NCI-H2081 (cell line): ENCODE data around the gene NHSL2.
"Not testable (repeated sequence)": the region's sequence is repeated elsewhere in the genome, so short reads cannot be mapped to it uniquely, and the experiment has no call there.

Experiments used
- DNase-seq, 2 experiments: peaks; one replicate each; lab custom pipeline; 2025; lab: John Stamatoyannopoulos, UW

Gene NHSL2

DNA sequence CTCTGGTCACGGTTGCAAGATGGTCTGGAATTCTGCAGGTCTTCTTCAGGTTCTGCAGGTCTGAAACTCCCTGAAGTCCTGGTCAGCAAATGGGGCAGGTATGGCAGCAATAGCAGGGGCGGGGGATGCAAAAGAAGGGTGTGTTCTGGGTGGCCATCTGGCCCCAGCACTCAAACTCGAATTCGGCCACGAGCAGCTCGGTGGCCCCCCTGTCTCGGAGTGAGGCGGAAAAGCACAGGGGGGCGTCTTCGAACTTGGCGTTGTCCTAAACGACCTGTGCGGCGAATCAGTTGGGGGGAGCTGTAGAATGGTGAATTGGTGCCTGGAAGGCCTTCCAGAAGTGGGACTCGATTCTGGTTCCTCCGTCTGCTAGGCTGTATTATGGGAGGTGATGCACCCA is 219.0 kb downstream of the NHSL2 start:
- DNase-seq, result no peak

DNA sequence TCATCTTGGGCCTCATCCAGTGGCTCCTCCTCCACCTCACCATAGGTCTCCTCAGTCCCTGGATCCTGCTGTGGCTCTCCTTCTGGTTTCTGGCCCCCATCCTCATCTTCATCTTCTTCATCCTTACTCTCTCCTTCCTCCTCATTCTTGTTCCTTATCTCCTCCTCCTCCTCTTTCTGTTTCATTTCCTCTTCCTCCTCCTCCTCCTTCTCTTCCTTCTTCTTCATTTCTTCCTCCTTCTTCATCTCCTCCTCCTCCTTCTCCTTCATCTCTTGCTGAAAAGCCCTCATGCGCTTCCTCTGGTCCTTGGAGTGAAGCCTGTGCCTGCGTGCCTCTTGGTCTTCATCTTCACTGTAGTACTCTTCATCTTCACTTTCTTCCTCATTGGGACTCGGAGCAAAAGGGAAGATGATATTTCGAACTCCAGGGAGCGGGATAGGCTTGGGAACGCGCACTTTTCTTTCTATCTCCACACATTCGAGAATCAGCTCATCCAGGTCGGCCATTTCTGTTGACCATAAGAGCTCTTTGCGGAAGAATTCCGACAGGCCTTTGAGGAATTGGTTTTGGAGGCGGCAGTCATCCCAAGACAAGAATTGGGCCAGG is 219.6 kb downstream of the NHSL2 start:
- no peak for DNase-seq

DNA sequence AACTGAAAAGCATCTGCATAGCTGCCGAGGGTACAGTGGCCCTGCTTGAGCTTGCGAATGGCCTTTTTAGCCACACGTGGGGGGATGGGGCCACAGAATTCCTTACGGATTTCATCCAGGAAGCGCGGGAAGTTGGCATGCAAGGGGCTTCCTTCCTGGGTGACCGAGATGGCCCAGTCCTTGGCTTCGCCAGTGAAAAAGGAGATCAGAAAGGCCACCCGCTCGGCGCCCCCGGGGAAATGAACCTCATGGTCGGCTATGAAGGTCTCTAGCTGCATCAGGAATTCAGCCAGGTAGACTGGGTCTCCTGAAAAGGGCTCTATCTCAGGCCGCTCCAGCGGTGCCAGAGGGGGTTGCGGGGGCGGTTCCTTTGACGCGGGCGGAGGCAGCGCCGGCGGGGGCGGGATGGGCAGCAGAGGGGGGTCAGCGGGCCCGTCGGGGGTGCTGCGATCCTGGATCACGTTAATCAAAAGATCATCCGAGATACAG is 220.2 kb downstream of the NHSL2 start:
- no peak for DNase-seq

DNA sequence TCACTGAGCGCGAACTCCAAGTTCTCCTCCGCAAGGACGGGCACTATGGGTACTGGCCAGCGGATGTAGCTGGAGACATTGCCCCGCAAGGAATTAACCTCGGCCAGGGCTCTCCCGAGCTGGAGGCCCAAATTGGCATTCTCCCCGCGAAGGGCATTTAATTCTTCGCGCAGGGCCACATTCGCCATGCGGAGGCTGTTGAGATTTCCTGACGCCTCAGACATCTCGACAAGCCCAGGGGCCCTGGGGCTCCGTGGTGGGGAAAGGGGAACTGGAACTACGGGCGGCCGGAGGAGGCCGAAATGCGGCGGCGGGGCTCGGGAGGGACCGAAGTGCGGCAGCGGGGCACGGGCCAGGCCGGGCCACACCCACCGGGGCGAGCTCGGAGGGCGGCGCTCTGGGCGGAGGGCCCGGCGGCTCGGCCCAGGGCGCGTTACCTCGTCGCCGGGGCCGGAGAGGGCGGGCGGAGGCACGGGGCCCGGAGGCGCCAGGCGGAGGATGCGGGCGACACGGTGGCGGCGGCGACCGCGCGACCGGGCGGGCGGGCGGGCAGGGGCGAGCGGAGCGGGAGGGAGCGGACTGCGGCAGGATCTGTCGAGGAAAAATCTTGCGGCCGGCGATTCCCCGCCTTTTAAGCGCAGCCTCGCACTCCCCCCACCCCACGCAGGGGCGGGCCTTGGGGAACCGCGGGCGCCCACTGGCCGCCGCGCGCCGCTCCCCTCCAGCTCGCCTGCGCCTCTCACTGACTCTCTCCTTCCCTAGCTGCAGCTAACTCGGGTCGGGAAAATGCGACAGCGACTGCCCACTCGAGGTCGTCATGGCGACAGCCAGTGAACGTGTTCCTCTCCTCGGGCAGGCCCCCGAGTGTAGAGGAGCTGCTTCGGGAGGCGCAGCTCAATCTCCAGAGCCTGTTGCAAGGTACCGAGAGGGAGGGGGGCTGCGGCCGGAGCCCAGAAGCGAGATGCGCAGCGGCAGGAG is 221.0 kb downstream of the NHSL2 start, which contains the start of gene RTL5:
TSS of gene RTL5 (minus strand) at position 599 of the 978 bp plus-strand sequence.
- DNase-seq, result peak; percentile 85 to 94

DNA sequence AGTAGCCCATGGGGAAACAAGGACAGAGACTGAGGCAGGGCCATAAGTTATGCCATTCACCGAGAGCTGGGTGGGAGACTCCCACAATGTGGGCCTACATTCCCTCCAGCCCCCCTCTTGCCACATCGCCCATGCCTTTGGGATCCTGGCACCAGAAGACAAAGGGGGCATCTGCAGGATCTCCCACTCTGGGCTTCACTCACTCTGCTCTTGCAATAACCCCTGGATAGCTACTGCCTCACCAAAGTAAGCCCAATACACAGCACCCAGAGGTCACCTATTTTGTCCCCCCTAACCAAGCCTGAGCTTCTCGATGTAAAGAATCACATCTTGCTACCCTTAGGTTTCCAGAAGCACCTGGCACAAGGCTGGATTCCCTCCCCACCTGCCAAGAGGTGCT is 221.8 kb downstream of the NHSL2 start:
- no peak for DNase-seq

DNA sequence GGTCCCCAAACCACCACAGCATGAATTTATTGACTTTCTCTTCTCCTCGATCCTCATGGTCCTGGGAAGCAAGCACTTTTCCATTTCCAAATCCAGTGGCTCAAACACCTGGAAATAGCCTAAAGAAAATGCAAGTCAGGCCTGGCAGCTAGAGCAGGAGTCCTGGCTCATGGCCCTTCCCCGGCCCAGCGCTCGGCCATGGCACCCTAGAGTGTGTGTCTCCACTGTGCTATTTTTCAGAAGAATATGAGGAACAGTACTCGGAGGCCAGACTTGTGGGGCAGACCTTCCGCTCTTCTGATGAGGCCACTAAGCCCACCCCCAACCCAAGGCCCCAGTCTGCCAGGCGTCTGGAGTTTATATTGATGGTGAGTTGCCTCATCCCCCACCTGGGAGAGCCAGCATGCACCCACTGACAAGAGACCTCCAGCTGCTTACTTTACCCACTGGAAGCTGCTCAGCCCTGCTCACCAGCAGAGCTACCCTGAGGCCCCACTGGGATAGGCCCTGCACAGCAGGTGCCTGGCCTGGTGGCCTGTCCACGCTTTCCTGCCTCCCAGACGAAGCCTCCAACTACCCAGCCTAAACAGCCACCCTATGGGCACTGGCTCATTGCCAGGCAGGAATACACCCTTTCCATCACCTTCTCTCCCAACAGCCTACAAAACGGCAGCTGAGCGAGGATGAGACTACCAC is 223.4 kb downstream of the NHSL2 start:
- DNase-seq, result no peak

DNA sequence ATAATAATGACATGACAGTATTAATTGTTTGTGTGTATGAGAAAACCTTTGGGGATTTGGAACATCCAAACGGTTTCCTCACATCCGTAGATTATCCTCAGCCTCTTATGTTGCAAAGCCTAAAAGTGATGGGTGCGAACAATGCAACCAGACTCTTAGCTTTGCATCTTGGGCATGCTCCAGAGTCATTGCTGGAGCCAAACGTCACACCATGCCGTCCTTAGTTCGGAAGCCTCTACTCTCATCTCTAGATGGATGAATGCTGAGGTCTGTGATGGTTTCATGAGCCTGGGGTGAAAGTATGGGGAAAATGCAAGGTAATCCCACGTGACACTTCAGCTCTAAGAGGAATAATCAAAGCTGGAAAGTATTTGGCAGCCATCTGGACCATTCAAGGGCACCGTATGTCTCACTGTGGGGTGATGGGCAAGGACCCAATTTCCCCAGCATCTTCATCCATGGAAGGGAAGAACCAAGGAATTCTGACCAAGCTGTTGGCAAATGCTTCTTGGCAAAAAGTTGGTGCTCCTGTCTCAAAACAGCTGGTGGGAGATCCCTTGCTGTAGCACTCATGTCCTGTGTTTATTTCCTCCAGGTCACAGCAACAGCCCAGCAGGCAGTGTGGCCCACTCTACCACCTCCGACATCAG is 227.3 kb downstream of the NHSL2 start:
- DNase-seq, result no peak

DNA sequence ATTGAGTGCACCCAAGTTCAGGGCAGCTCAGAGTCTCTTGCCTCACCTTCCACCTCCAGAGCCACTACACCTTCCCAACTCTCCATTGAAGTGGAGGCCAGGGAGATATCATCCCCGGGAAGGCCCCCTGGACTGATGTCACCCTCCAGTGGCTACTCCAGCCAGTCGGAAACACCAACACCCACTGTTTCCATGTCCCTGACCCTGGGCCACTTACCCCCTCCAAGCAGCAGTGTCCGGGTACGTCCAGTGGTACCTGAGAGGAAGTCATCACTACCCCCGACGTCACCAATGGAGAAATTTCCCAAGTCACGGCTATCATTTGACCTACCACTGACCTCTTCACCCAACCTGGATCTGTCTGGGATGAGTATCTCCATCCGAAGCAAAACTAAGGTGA is 228.9 kb downstream of the NHSL2 start:
- no peak for DNase-seq

DNA sequence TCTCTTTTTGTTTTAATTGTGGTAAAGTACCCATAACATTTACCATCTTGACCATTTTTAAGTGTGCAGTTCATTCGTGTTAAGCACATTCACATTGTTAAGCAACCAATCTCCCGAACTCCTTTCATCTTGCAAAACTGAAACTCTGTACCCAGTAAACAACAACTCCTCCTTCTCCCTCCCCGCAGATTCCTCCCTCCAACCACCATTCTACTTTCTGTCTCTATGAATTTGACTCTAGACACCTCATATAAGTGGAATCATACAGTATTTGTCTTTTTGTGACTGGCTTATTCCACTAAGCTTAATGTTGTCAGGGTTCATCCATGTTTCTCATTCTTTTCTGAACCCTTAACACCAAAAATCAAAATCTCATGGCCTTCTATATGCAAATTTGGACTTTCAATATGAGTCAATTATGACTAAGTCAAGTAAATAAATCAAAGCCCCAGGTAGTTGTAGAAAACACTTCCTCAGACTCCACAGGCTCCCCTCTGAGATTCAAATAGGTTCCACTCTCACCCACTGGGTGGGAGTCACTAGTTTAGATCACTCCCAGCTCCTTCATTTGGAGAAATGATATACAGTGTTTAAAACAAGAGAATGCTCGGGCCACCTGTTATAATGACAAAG is 230.8 kb downstream of the NHSL2 start:
- DNase-seq, result peak; percentile 13

DNA sequence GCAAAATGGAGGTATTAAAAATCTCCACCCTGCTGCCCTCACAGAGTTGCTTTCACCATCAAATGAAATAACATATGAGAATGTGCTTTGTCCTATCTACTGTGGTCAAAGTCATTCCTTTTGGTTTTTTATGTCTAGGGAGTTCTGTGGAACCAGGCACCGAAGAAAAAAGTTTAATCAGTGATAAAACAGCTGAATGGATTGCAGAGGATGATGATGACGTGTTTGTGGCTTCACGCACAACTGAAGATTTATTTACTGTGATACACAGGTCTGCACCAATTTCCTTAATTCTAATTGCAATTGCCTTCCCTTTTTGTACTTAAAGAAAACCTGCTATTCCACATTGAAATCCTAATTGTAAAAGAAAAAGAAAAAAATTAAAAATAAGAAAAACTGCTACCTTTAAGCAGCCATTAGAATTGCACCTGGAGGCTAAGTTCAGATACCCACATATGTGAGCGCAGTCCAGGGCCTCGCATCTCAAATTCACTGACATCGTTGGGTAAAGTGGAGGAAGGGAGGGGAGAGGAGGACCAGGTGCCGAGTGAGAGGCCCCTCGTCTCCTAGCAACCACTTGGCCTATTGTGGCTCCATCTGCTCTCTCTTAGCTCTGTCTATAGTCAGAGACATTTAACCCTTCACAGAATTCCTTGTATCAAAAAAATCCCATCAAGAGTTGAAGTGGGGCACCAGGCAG is 231.6 kb downstream of the NHSL2 start:
- peak; percentile 86 to 94 for DNase-seq

DNA sequence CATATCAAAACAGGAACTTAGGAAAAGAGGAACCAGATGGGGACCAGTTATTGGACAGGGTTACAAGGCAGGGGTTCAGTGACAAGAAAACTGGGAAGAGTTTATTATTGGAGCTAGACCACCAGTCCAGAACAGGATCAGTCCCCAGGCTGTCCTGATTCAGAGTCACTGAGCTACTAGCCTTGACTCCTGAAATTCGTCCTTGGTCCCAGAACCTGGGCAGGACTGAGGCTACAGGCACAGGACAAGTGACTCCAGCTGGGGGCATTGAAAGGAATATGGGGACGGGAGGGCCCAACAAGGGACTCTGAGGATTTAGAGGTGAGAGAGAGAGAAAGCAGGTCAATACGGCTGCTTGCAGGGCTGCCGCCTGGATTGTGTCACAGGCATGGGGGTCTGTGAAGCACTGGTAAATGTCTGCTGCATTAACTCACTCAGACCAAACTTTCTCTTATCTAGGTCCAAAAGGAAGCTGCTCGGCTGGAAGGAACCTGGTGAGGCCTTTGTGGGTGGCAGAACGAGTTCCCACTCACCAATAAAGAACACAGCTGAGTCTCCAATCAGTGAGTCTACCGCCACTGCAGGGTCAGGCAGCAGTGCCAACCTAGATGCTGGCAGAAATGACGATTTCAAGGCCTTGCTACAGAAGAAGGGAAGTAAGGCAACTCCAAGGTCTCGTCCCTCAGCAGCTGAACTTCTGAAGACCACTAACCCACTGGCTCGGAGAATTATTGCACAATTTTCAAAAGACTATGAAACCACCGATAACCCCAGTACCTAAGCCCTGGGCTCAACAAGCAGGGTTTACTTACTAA is 232.4 kb downstream of the NHSL2 start:
- no peak for DNase-seq

DNA sequence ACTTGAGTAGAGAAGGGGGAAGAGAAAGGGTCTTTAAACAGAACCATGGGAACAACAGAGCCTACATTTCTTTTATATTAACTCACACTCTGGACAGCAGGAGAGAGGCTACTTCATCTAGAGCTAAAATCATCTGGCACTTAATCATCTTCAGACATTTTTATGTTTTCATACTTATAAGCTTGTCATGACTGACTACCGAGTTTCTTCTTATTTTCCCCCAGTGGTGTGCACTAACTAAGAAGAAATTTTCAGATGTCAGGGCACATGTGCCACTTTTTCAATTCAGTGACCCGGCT is 232.9 kb downstream of the NHSL2 start:
- no peak for DNase-seq

DNA sequence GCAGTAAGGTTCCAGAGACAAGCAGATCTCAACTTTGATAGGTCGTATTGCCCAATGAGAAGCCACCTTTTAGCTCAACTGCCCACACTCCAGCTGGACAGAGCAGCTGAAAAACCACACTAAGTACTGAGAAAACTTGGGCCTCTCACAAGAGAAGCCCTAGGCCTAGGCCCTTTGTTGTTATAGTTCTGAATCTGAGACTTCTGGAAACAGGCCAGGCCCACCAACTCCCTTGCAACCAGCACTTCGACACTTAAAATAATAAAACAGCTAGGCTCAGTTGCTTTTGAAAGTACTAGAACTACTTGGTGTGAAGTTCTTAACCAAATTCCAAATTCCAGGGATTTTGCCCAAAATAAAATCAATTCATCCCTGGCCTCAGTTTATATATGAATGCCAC is 234.5 kb downstream of the NHSL2 start:
- DNase-seq, result no peak

DNA sequence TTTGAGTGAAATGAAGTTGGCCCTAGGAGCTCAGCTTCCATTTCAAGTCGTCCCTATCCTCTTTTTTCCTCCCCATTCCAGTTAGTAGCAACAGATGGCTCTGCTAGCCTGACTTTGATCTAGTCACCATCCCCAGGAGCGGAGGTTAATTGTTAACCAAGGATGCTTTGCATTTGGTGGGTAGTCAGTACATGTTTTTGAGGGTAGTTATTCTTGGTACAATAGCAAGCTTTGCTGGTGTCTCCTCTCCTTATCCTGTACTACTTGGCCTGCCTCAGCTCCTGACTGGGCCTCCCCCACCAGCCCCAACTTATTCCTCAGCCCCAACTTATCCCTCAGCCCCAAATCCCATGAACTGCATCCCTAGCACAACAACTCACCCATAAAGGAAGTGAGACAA is 235.9 kb downstream of the NHSL2 start:
- no peak for DNase-seq

DNA sequence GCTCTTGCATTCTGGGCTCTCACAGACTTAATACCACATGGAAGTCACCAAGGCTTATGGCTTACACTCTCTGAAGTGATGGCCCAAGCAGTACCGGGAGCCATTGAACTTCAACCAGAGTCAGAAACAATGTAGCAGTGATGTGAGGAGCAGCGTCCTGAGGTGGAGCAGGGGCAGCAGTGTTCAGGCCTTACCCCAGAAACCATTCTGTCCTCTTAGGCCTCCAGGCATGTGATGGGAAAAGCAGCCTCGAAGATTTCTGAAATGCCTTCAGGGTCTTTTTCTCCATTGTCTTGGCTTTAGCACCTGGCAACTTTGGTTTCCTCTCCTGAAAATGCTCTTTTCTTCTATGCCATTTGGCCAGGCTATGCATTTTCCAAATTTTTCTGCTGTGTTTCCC is 248.1 kb downstream of the NHSL2 start:
- no peak for DNase-seq

DNA sequence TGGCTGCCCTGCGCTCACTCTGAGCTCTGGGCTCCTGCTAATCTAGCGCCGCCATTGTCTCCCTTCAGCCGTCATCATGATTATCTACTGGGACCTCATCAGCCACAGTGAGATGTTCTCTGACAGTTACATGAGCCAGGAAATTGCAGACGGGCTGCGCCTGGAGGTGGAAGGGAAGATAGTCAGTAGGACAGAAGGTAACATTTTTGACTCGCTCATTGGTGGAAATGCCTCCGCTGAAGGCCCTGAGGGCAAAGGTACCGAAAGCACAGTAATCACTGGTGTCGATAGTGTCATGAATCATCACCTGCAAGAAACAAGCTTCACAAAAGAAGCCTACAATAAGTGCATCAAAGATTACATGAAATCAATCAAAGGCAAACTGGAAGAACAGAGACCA is 249.1 kb downstream of the NHSL2 start:
- no peak for DNase-seq

DNA sequence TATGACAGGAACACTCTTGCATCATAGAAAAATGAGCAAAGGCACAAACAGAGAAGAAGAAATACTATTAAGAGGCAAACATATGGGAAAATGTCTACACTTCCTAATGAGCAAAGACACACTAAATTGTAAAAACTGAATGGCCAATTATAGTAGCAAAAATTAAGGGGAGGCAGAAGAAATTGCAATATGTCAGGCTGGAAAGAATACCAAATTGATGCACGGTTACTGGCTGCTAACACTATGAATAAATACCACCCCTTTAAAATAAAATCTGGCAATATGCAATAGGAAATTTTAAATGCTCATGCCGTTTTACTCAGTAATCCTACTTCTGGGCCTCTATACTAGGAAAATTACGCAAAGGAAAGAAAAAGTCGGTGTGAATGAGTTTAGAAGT is 254.9 kb downstream of the NHSL2 start:
- no peak for DNase-seq

DNA sequence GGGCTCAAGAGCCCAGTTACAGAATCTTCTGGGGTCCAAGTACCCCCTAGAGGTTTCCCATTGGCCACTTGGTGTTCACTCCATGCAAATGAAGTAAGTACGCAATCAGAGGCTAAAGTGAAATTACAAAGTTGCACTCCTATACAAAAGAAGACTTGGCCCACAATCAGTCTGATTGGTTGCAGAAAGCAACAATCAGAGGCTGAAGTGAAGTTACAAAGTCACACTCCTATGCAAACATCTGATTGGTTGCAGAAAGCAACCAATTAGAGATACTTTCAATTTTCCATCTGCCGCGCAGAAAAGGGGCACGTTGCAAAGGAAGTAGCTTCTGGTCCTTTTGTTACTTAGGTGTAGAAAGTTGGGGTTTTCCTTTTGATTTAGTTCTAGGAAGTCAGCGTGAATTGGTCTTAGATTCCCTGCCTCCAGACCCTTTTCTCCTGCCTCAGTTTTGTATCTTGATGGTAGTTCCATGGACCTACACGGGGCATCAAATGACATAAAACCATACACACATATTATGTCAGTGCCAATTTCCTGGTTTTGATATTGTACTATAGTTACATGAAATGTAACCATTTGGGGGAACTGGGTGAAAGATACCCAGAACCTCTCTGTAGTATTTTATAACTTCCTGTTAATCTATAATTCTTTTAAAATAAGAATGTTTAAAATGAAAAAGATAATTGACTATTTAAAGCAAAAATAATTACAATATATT is 258.5 kb downstream of the NHSL2 start:
- no peak for DNase-seq

DNA sequence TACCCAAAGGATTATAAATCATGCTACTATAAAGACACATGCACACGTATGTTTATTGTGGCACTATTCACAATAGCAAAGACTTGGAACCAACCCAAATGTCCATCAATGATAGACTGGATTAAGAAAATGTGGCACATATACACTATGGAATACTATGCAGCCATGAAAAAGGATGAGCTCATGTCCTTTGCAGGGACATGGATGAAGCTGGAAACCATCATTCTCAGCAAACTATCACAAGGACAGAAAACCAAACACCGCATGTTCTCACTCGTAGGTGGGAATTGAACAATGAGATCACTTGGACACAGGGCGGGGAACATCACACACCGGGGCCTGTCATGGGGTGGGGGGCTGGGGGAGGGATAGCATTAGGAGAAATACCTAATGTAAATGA is 265.6 kb downstream of the NHSL2 start:
- not testable (repeated sequence) for DNase-seq

DNA sequence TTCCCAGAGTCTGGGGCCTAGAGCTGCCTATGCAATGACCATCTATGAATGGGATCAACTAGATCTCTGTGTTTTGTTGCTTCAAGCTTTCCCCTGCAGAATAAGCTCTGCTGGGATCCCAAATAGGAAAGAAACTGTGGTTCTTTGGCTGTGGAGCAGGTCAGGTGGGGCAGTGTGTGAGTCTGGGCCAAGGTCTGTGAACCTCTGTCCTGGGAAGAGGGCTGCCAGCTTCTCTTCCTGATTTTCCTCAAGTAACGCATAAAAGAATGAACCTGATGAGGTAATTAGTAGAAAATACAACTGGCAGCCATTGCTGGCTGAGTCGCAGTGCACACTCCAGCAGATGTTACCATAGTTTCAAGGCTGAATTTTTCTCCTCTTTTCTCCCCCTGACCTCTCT is 266.3 kb downstream of the NHSL2 start:
- no peak for DNase-seq
